ENCODE results near the gene FHAD1.
"Not testable (repeated sequence)": the region's sequence is repeated elsewhere in the genome, so short reads cannot be mapped to it uniquely, and the experiment has no call there.

Gene FHAD1

DNA sequence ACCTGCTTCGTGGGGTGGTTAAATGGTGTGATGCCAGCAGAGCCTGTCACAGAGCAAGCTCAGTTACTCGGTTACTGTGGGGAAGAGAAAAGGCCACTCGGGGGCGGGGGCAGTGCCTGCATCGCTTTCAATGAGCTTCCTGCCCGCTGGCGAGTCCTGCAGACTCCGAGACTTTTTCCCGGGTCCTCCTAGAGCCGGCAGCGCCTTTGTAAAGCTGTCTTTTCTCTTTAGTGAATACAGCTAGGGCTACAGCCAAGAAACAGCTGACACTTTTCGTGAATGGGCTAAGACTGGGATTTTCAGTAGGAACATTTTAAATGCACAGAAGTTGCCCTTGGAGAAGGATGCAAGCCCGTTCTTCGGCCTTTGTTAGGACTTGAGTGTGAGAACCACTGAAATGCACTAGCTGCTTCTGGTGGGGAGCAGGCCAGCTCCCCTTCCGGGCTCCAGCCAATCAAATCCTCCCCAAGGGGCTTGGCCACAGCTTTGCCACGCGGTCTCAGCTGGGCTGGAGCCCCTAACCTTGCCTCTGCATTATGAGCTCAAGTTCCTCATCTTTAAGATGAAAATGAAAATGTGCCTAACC lies 139.2 kb downstream of the FHAD1 start:
- no peaks in the 10 kb centered on the region for H3K9me3 ChIP-seq (ENCODE audit: control insufficient read depth, low read length)
- H3K27me3 ChIP-seq (ENCODE audit: control insufficient read depth, insufficient read depth, low read length): no peaks in the 10 kb centered on the region
- TF ChIP-seq, protein P1, sequence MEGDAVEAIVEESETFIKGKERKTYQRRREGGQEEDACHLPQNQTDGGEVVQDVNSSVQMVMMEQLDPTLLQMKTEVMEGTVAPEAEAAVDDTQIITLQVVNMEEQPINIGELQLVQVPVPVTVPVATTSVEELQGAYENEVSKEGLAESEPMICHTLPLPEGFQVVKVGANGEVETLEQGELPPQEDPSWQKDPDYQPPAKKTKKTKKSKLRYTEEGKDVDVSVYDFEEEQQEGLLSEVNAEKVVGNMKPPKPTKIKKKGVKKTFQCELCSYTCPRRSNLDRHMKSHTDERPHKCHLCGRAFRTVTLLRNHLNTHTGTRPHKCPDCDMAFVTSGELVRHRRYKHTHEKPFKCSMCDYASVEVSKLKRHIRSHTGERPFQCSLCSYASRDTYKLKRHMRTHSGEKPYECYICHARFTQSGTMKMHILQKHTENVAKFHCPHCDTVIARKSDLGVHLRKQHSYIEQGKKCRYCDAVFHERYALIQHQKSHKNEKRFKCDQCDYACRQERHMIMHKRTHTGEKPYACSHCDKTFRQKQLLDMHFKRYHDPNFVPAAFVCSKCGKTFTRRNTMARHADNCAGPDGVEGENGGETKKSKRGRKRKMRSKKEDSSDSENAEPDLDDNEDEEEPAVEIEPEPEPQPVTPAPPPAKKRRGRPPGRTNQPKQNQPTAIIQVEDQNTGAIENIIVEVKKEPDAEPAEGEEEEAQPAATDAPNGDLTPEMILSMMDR (IDR thresholded peaks at IDR 0.05): no peak
- H3K36me3 ChIP-seq (ENCODE audit: control insufficient read depth, insufficient read depth, low read length): no peaks in the 10 kb centered on the region
- H3K4me2 ChIP-seq (ENCODE audit: low read length): no peak overlapping the region
- no peak overlapping the region for H3K9ac ChIP-seq
- H3K4me3 ChIP-seq (ENCODE audit: low read depth, low read length): no peak overlapping the region
- no peak overlapping the region for H2AFZ ChIP-seq
- no peak overlapping the region for H3K27ac ChIP-seq
- H3K79me2 ChIP-seq: no peaks in the 10 kb centered on the region
- no peaks in the 10 kb centered on the region for H3K4me1 ChIP-seq

- H3K27me3 ChIP-seq (ENCODE audit: control insufficient read depth, insufficient read depth, low read length): no peaks in the 10 kb centered on the region
- TF ChIP-seq, protein P1 (IDR thresholded peaks at IDR 0.05): no peak
- H3K4me2 ChIP-seq (ENCODE audit: low read length): no peak overlapping the region
- no peaks in the 10 kb centered on the region for H3K4me1 ChIP-seq
- no peaks in the 10 kb centered on the region for H3K9me3 ChIP-seq (ENCODE audit: control insufficient read depth, low read length)
- H3K27ac ChIP-seq: no peak overlapping the region
- no peaks in the 10 kb centered on the region for H3K79me2 ChIP-seq
- no peak overlapping the region for H2AFZ ChIP-seq
- no peaks in the 10 kb centered on the region for H3K36me3 ChIP-seq (ENCODE audit: control insufficient read depth, insufficient read depth, low read length)
- H3K4me3 ChIP-seq (ENCODE audit: low read depth, low read length): no peak overlapping the region
- H3K9ac ChIP-seq: no peak overlapping the region
These were observed 141.3 kb downstream of the FHAD1 start for GRCh38 chr1:15388201-15388880.

DNA sequence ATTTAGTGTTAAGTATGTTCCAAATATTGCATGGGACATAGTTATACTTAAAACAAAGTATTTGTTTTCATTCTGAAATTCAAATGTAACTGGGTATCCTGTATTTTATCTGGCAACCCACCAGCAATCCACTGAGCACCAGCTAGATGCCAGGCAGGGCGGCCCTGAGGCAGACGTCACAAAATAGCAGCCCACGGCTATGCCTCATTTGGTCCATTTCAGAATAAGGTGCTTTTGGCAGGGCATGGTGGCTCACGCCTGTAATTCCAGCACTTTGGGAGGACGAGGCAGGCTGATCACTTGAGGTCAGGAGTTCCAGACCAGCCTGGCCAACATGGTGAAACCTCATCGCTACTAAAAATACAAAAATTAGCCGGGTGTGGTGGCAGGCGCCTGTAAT lies 142.8 kb downstream of the FHAD1 start:
- H3K4me1 ChIP-seq; H3K4me3 ChIP-seq (ENCODE audit: low read depth, low read length); H3K9ac ChIP-seq; H3K79me2 ChIP-seq; H3K27ac ChIP-seq; H3K9me3 ChIP-seq (ENCODE audit: control insufficient read depth, low read length); H3K27me3 ChIP-seq (ENCODE audit: control insufficient read depth, insufficient read depth, low read length); H3K4me2 ChIP-seq (ENCODE audit: low read length); H2AFZ ChIP-seq; H3K36me3 ChIP-seq (ENCODE audit: control insufficient read depth, insufficient read depth, low read length): not testable (repeated sequence)

- H2AFZ ChIP-seq: no peak overlapping the region
- H3K27me3 ChIP-seq (ENCODE audit: control insufficient read depth, insufficient read depth, low read length): no peaks in the 10 kb centered on the region
- H3K4me1 ChIP-seq: no peaks in the 10 kb centered on the region
- no peaks in the 10 kb centered on the region for H3K79me2 ChIP-seq
- no peak overlapping the region for H3K4me2 ChIP-seq (ENCODE audit: low read length)
- H3K9me3 ChIP-seq (ENCODE audit: control insufficient read depth, low read length): no peaks in the 10 kb centered on the region
- no peaks in the 10 kb centered on the region for H3K36me3 ChIP-seq (ENCODE audit: control insufficient read depth, insufficient read depth, low read length)
- no peak overlapping the region for H3K9ac ChIP-seq
- H3K27ac ChIP-seq: no peak overlapping the region
- no peak overlapping the region for H3K4me3 ChIP-seq (ENCODE audit: low read depth, low read length)
- TF ChIP-seq, protein P1 (IDR thresholded peaks at IDR 0.05): no peak
These were observed 143.6 kb downstream of the FHAD1 start for GRCh38 chr1:15390667-15391066.

DNA sequence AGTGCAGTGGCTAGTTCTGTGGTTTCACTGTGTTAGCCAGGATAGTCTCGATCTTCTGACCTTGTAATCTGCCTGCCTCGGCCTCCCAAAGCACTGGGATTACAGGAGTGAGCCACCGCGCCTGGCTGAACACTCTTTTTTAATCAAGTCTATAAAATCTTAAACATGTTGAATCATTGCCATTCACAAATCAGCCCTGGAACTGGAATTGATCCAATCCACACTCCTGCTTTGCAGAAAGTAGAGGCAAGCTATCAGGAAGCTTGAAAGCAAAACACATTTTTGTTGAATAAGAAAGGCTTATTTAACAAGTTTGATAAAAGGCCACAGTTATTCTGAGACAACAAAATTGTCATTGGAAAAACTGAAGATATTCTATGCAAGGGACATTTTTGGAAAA lies 144.3 kb downstream of the FHAD1 start:
- H3K9me3 ChIP-seq (ENCODE audit: control insufficient read depth, low read length): no peaks in the 10 kb centered on the region

More for the DNA sequence above, 144.3 kb downstream of the FHAD1 start:
- Histone ChIP-seq H3K4me1 (no peaks in the 10 kb centered on the region), H2AFZ (no peak overlapping the region), H3K4me3 (ENCODE audit: low read depth, low read length) (no peak overlapping the region), H3K27ac (no peak overlapping the region), H3K36me3 (ENCODE audit: control insufficient read depth, insufficient read depth, low read length) (no peaks in the 10 kb centered on the region), H3K9ac (no peak overlapping the region), H3K27me3 (ENCODE audit: control insufficient read depth, insufficient read depth, low read length) (no peaks in the 10 kb centered on the region), H3K4me2 (ENCODE audit: low read length) (no peak overlapping the region), H3K79me2 (no peaks in the 10 kb centered on the region)
- TF ChIP-seq, protein P1 (IDR thresholded peaks at IDR 0.05): no peak

All from parathyroid adenoma (tissue), 2 donors.